ENCODE results near the gene PAX8. TPM values are rescaled to one million over a fixed set of nuclear protein-coding genes. Genes with fewer than 3 reads are reported as not detected.

Gene PAX8
- polyA plus RNA-seq, 1 experiment = 1.6 TPM

DNA sequence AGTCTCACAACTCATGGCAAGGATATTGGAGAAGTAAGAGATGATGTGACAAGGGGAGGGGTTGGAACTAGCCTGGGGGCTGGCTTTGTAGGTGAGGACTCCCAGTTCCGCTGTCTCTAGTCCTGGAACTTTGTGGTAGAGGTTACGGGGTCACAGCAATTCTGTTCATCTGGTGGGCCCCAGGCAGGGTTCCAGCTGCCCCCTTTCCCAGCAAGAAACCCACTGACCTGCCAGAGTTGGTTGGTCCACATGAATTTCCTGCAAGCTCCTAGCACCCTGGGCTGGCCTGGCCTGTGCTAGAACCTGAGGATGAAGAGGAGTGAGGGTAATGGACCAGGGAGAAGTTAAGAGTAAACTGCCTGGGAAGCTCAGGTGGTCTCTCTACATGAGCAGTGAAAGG is 63.7 kb downstream of the PAX8 start:
- no peak overlapping the region for H3K4me3 ChIP-seq (ENCODE audit: low read depth, low read length)
- H3K36me3 ChIP-seq (ENCODE audit: control insufficient read depth, insufficient read depth, low read length) = no peaks in the 10 kb centered on the region
- no peak for DNase-seq (ENCODE audit: low read depth)
- CTCF ChIA-PET = no interaction called here
- TF ChIP-seq, protein P1, sequence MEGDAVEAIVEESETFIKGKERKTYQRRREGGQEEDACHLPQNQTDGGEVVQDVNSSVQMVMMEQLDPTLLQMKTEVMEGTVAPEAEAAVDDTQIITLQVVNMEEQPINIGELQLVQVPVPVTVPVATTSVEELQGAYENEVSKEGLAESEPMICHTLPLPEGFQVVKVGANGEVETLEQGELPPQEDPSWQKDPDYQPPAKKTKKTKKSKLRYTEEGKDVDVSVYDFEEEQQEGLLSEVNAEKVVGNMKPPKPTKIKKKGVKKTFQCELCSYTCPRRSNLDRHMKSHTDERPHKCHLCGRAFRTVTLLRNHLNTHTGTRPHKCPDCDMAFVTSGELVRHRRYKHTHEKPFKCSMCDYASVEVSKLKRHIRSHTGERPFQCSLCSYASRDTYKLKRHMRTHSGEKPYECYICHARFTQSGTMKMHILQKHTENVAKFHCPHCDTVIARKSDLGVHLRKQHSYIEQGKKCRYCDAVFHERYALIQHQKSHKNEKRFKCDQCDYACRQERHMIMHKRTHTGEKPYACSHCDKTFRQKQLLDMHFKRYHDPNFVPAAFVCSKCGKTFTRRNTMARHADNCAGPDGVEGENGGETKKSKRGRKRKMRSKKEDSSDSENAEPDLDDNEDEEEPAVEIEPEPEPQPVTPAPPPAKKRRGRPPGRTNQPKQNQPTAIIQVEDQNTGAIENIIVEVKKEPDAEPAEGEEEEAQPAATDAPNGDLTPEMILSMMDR (IDR thresholded peaks at IDR 0.05; ENCODE audit: insufficient read depth, low read depth, low read length) = no peak
- no peaks in the 10 kb centered on the region for H3K27me3 ChIP-seq (ENCODE audit: control insufficient read depth, insufficient read depth, low read length)
- POLR2A ChIA-PET = no interaction called here

DNA sequence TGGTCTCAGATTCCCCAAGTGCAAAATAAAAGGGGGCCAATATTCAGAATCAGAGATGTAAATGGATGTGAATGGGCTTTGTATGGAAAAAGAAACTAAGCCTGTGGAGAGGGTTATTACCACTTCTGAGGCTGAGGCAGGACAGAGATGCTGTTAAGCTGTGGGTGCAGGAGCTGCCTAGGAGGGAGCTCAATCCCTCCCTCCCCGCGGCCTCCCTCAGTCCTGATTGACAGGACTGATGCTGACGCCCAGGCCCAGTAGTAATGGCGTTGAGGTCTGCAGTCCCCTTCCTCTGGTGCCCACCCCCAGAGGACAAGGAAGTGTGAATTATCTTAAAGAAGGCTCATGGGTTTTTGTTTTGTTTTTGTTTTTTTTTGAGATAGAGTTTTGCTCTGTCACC is 64.6 kb downstream of the PAX8 start:
- POLR2A ChIA-PET = no interaction called here

DNA sequence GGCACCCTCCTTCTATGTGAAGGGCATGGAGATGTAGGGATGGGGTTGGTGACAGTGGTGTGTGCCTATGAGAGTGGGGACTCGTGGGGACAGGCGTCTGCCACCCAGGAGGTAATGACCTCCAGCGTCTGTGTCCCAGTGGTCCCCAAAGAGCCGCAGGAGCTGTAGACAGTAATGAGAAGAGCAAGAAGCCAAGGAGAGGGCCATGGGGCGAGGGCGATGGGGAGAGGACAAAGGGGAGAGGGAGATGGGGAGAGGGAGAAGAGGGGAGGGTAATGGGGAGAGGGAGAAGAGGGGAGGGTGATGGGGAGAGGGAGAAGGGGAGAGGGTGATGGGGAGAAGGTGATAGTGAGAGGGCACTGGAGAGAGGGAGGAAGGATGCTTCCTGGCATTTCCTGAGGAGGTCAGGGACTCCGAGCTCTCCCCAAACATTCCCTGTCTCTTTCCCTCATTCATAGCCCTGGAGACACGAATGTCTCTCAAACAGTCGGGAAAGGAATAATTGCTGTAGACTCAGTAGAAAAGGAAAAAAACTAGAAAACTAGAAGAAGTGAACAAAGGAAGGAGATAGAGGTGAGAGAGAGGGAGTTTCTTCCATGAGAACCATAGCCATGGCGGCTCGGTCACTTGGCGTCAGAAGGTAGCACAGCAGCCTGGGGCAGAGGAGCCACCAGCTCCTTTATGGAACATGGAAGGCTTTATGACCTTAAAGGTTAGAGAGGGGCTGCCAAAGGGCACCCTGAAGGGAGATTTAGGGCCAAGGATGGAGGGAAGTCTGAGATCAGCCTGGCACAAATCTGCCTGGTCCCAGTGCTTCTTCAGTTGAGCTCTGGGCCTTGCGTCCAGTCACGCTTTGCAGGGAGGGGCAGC is 65.4 kb downstream of the PAX8 start:
- no peak overlapping the region for H3K4me3 ChIP-seq (ENCODE audit: low read depth, low read length)
- no peak for DNase-seq (ENCODE audit: low read depth)
- no peaks in the 10 kb centered on the region for H3K36me3 ChIP-seq (ENCODE audit: control insufficient read depth, insufficient read depth, low read length)
- no peaks in the 10 kb centered on the region for H3K27me3 ChIP-seq (ENCODE audit: control insufficient read depth, insufficient read depth, low read length)
- POLR2A ChIA-PET = interaction anchor here (0.6 kb wide), 1 partner anchor 12 kb away, joined by 5 read pairs; no protein-coding TSS in a partner anchor
- TF ChIP-seq, protein P1 (IDR thresholded peaks at IDR 0.05; ENCODE audit: insufficient read depth, low read depth, low read length) = no peak
- CTCF ChIA-PET = interaction anchor here (2.0 kb wide), 1 partner anchor 10 kb away, joined by 10 read pairs; no protein-coding TSS in a partner anchor

More for the DNA sequence above, 64.6 kb downstream of the PAX8 start:
- CTCF ChIA-PET = interaction anchor here (2.0 kb wide), 1 partner anchor 11 kb away, joined by 10 read pairs; no protein-coding TSS in a partner anchor
- no peak for DNase-seq (ENCODE audit: low read depth)
- no peaks in the 10 kb centered on the region for H3K27me3 ChIP-seq (ENCODE audit: control insufficient read depth, insufficient read depth, low read length)
- H3K36me3 ChIP-seq (ENCODE audit: control insufficient read depth, insufficient read depth, low read length) = no peaks in the 10 kb centered on the region
- TF ChIP-seq, protein P1 (IDR thresholded peaks at IDR 0.05; ENCODE audit: insufficient read depth, low read depth, low read length) = no peak
- no peak overlapping the region for H3K4me3 ChIP-seq (ENCODE audit: low read depth, low read length)

DNA sequence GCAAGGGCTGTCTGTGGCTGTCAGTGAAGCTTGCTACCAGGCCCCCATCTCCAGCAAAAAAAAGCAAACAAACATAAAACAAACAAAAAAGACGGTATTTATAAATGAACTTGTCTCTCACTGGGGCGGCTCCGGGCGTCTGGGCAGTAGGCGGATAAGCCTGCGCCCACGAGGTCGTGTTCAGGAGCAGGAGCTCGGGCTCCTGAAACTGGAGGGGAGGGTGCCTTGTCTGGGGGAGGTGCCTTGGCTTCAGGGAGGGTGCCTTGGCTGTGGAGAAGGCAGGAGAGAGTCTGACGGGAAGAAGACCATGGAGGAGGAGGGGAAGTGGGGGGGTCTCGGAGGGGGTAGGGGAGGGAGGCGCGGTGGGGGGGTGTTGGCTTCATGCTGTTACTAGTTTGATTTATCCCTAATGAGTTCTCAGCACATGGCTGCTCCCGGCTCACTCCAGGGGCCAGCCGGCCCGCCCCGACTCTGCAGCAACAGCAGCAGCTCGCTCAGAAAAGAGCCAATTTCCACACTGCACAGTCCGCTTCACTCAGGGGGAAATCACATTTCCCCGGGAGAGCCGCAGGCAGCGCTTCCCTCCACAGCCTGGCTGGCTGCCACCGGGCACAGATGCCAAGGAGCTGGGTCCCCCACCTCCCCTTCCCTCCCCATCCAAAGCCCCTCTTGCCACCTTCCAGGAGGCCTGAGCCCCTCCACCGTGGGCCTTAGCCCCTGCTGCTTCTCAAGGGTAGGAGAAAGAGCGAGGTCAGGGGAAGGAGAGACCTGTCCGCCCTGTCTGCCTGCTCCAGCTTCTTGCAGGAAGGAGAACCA is 66.3 kb downstream of the PAX8 start:
- no peak for DNase-seq (ENCODE audit: low read depth)
- ChIA-PET CTCF (interaction anchor here (1.2 to 2.5 kb wide), 3 partner anchors 9 to 77 kb away, joined by 3 to 15 read pairs (median 10); no protein-coding TSS in a partner anchor), POLR2A (interaction anchor here (0.6 kb wide), 1 partner anchor 11 kb away, joined by 5 read pairs; no protein-coding TSS in a partner anchor)
- TF ChIP-seq, protein P1 (IDR thresholded peaks at IDR 0.05; ENCODE audit: insufficient read depth, low read depth, low read length) = no peak
- Histone ChIP-seq H3K27me3 (ENCODE audit: control insufficient read depth, insufficient read depth, low read length) (no peaks in the 10 kb centered on the region), H3K4me3 (ENCODE audit: low read depth, low read length) (no peak overlapping the region), H3K36me3 (ENCODE audit: control insufficient read depth, insufficient read depth, low read length) (no peaks in the 10 kb centered on the region)
